ENCODE results near the gene MACROD2.

Gene MACROD2

GRCh38 chr20:16017656-16018055 is 2022.3 kb downstream of the MACROD2 start:
- no peak for DNase-seq (ENCODE audit: low spot score)

GRCh38 chr20:16018881-16019280 is 2023.6 kb downstream of the MACROD2 start:
- DNase-seq (ENCODE audit: low spot score), result no peak

- DNase-seq (ENCODE audit: low spot score), result no peak
These were observed 2025.7 kb downstream of the MACROD2 start for GRCh38 chr20:16020971-16021370.

GRCh38 chr20:16025084-16025483 is 2029.8 kb downstream of the MACROD2 start:
- no peak for DNase-seq (ENCODE audit: low spot score)

GRCh38 chr20:16027686-16028085 is 2032.4 kb downstream of the MACROD2 start:
- DNase-seq (ENCODE audit: low spot score), result no peak

GRCh38 chr20:16028923-16029322 is 2033.6 kb downstream of the MACROD2 start:
- DNase-seq (ENCODE audit: low spot score), result no peak

GRCh38 chr20:16030253-16030652 is 2034.9 kb downstream of the MACROD2 start:
- no peak for DNase-seq (ENCODE audit: low spot score)

- no peak for DNase-seq (ENCODE audit: low spot score)
These were observed 2040.3 kb downstream of the MACROD2 start for GRCh38 chr20:16035576-16035975.

GRCh38 chr20:16036331-16036730 is 2041.0 kb downstream of the MACROD2 start:
- no peak for DNase-seq (ENCODE audit: low spot score)

GRCh38 chr20:16040742-16041141 is 2045.4 kb downstream of the MACROD2 start:
- no peak for DNase-seq (ENCODE audit: low spot score)

- no peak for DNase-seq (ENCODE audit: low spot score)
These were observed 2047.4 kb downstream of the MACROD2 start for GRCh38 chr20:16042731-16043130.

GRCh38 chr20:16043931-16044330 is 2048.6 kb downstream of the MACROD2 start:
- no peak for DNase-seq (ENCODE audit: low spot score)

GRCh38 chr20:16048876-16049275 is 2053.6 kb downstream of the MACROD2 start:
- no peak for DNase-seq (ENCODE audit: low spot score)

GRCh38 chr20:16049529-16050093 is 2054.3 kb downstream of the MACROD2 start:
- DNase-seq (ENCODE audit: low spot score), result no peak

- no peak for DNase-seq (ENCODE audit: low spot score)
These were observed 2055.1 kb downstream of the MACROD2 start for GRCh38 chr20:16050366-16050765.

- no peak for DNase-seq (ENCODE audit: low spot score)
These were observed 2056.7 kb downstream of the MACROD2 start for GRCh38 chr20:16051968-16052367.

GRCh38 chr20:16052456-16052855 is 2057.1 kb downstream of the MACROD2 start:
- DNase-seq (ENCODE audit: low spot score), result no peak

- no peak for DNase-seq (ENCODE audit: low spot score)
These were observed 2059.7 kb downstream of the MACROD2 start for GRCh38 chr20:16054985-16055384.

- no peak for DNase-seq (ENCODE audit: low spot score)
These were observed 2062.3 kb downstream of the MACROD2 start for GRCh38 chr20:16057651-16058050.

- no peak for DNase-seq (ENCODE audit: low spot score)
These were observed 2063.0 kb downstream of the MACROD2 start for GRCh38 chr20:16058268-16058667.

- DNase-seq (ENCODE audit: low spot score), result no peak
These were observed 2064.5 kb downstream of the MACROD2 start for GRCh38 chr20:16059841-16060240.

- no peak for DNase-seq (ENCODE audit: low spot score)
These were observed 2066.0 kb downstream of the MACROD2 start for GRCh38 chr20:16061351-16061750.

GRCh38 chr20:16062661-16063581 is 2067.6 kb downstream of the MACROD2 start:
- no peak for DNase-seq (ENCODE audit: low spot score)

- DNase-seq (ENCODE audit: low spot score), result no peak
These were observed 2068.6 kb downstream of the MACROD2 start for GRCh38 chr20:16063881-16064280.
